Right lobe of liver (tissue), 6 donors: ENCODE data around the gene LYRM1. TPM values are rescaled to one million over a fixed set of nuclear protein-coding genes. Genes with fewer than 3 reads are reported as not detected.

Experiments used
- ATAC-seq, 4 donors: fragments of 200-7000 bp; cut with Tn5 transposase; one replicate each; pipeline ENCODE4 v1.9.1; 2020; ENCODE audit warnings: mild to moderate bottlenecking in 4 of 4, moderate library complexity in 4 of 4
- DNase-seq, 3 donors: peaks; one replicate each; pipeline ENCODE4 v3.0.0-alpha.2; 2020
- H3K27ac ChIP-seq, 3 donors: fragments of 200-600 bp; one replicate each; pipeline ENCODE4 v1.8.0; 2022
- H3K27me3 ChIP-seq, 2 donors: fragments of 200-600 bp; one replicate each; pipeline ENCODE4 v1.8.0; 2022
- H3K36me3 ChIP-seq, 4 donors: fragments of 200-600 bp; sonication (generic) in 1 of 4; one replicate each; pipeline versions ENCODE4 v1.5.1 to v1.8.0; 2017 to 2022; ENCODE audit warnings: control low read depth in 1 of 4
- H3K4me1 ChIP-seq, 4 donors: fragments of 200-600 bp; sonication (generic) in 1 of 4; one replicate each; pipeline versions ENCODE4 v1.5.1 to v1.8.0; 2017 to 2022; ENCODE audit warnings: control low read depth in 1 of 4
- H3K4me3 ChIP-seq, 3 donors: fragments of 200-600 bp; one replicate each; pipeline ENCODE4 v1.8.0; 2022
- H3K9me3 ChIP-seq, 4 donors: fragments of 200-600 bp; sonication (generic) in 1 of 4; one replicate each; pipeline versions ENCODE4 v1.5.1 to v1.8.0; 2017 to 2022; ENCODE audit warnings: control low read depth in 1 of 4
- CTCF ChIP-seq, 4 donors: fragments of 200-600 bp in 3 of 4; fragments of 450-650 bp in 1 of 4; IDR thresholded peaks; one replicate each; pipeline versions ENCODE4 v1.5.1 to v1.8.0; 2016 to 2022; ENCODE audit warnings: antibody characterized with exemption in 4 of 4, mild to moderate bottlenecking in 2 of 4
- POLR2A ChIP-seq: fragments of 450-650 bp; IDR thresholded peaks from one replicate; pipeline ENCODE4 v1.6.1; 2017; ENCODE audit warnings: antibody characterized with exemption, mild to moderate bottlenecking
- WGBS: methylation state at CpG from one replicate; pipeline ENCODE4 v1.1.6; 2018; ENCODE audit warnings: low coverage, low lambda C conversion rate; ENCODE audit not compliant: insufficient coverage; ENCODE audit errors: missing lambda C conversion rate; 5-methylcytosine and 5-hydroxymethylcytosine counted together
- intact Hi-C, 2 donors: fragments of 100-400 bp; cut with DNase I; formaldehyde crosslinking; loops; one replicate each; pipeline versions ENCODE4 v1.11.2 to v1.14.1; 2022
- total RNA-seq, 6 experiments: library from RNA; depleted of rRNA in 2 of 6; stranded (reverse); fragments of >200 nt in 2 of 6; fragmentation: NEBNext Ultra II Directional in 3 of 6; extraction: Animal tissue kit (Norgen Biotek cat#: 25700) in 3 of 6; gene quantifications; one replicate each; pipeline versions ENCODE4 v1.1.0 to v1.2.4, GENCODE V29; 2016 to 2023
- donor health status: DM: no; HTN: yes; CAD: no.
- donor health status: DM: no; HTN: no; CAD: no.
- donor health status: DM: no; HTN: no; CAD: no.
- donor health status: DM: no; HTN: yes; CAD: no.
- donor health status: DM: no; HTN: yes; CAD: no.

LYRM1 gene
- total RNA-seq, 6 experiments from 2014 or later = 32.4 to 102 (median 37.9) TPM

- Histone ChIP-seq H3K36me3 (no peaks in the 10 kb centered on the region), H3K9me3 (no peaks in the 10 kb centered on the region), H3K4me1 (no peaks in the 10 kb centered on the region), H3K27me3 (no peaks in the 10 kb centered on the region), H3K4me3 (no peak overlapping the region), H3K27ac (no peak overlapping the region)
- intact Hi-C loops = no loop called here
- DNase-seq (no peak), ATAC-seq (no peak)
- WGBS = 92% methylated on average over 5 of the region's 5 CpGs
- TF ChIP-seq POLR2A = no peak
- TF ChIP-seq CTCF (IDR thresholded peaks at IDR 0.05) = no peak
Observed at GRCh38 chr16:20931066-20931600, 30.6 kb downstream of the LYRM1 start.

GRCh38 chr16:20933589-20933988 lies 33.0 kb downstream of the LYRM1 start:
- Histone ChIP-seq H3K9me3 (no peaks in the 10 kb centered on the region), H3K27ac (no peak overlapping the region), H3K36me3 (no peaks in the 10 kb centered on the region), H3K27me3 (no peaks in the 10 kb centered on the region), H3K4me3 (no peak overlapping the region), H3K4me1 (no peaks in the 10 kb centered on the region)
- ATAC-seq (no peak), DNase-seq (no peak)
- intact Hi-C loops = no loop called here
- TF ChIP-seq CTCF (IDR thresholded peaks at IDR 0.05) (no peak), POLR2A (no peak)

GRCh38 chr16:20937736-20938135 lies 37.2 kb downstream of the LYRM1 start:
- ATAC-seq (no peak), DNase-seq (no peak)
- intact Hi-C loops = no loop called here
- no peak overlapping the region for H3K4me3 ChIP-seq
- no peaks in the 10 kb centered on the region for H3K4me1 ChIP-seq
- H3K36me3 ChIP-seq = no peaks in the 10 kb centered on the region
- TF ChIP-seq CTCF (IDR thresholded peaks at IDR 0.05) (no peak), POLR2A (no peak)
- 77% methylated on average over 6 of the region's 6 CpGs for WGBS
- H3K9me3 ChIP-seq = no peaks in the 10 kb centered on the region
- no peak overlapping the region for H3K27ac ChIP-seq
- H3K27me3 ChIP-seq = no peaks in the 10 kb centered on the region

- WGBS = 29% methylated on average over 2 of the region's 2 CpGs
- TF ChIP-seq POLR2A (no peak), CTCF (IDR thresholded peaks at IDR 0.05) (no peak)
- ATAC-seq (no peak), DNase-seq (no peak)
- no peaks in the 10 kb centered on the region for H3K9me3 ChIP-seq
- no peak overlapping the region for H3K27ac ChIP-seq
- no peaks in the 10 kb centered on the region for H3K4me1 ChIP-seq
- H3K4me3 ChIP-seq = no peak overlapping the region
- H3K27me3 ChIP-seq = no peaks in the 10 kb centered on the region
- H3K36me3 ChIP-seq = no peaks in the 10 kb centered on the region
- intact Hi-C loops = no loop called here
Observed at GRCh38 chr16:20938426-20938825, 37.9 kb downstream of the LYRM1 start.

- intact Hi-C loops = no loop called here
- no peaks in the 10 kb centered on the region for H3K9me3 ChIP-seq
- no peaks in the 10 kb centered on the region for H3K27me3 ChIP-seq
- DNase-seq (no peak), ATAC-seq (no peak)
- no peak overlapping the region for H3K4me3 ChIP-seq
- H3K36me3 ChIP-seq = no peaks in the 10 kb centered on the region
- TF ChIP-seq CTCF (IDR thresholded peaks at IDR 0.05) (no peak), POLR2A (no peak)
- H3K27ac ChIP-seq = no peak overlapping the region
- H3K4me1 ChIP-seq = no peaks in the 10 kb centered on the region
Observed at GRCh38 chr16:20939611-20940010, 39.0 kb downstream of the LYRM1 start.
